GM12878 (cell line): ENCODE data around the gene UTP25. TPM values are rescaled to one million over a fixed set of nuclear protein-coding genes. Genes with fewer than 3 reads are reported as not detected.

ENCODE experiments used
- ATAC-seq: fragments of 200-7000 bp; cut with Tn5 transposase; 3 replicates; pipeline ENCODE4 v1.9.1; 2020; ENCODE audit warnings: mild to moderate bottlenecking, moderate library complexity
- BruUV-seq: library from RNA; stranded (reverse); fragments of 400-500 nt; replicated peaks from 2 replicates; lab custom pipeline; 2021; lab: Mats Ljungman, UMichigan
- CTCF ChIA-PET: fragments of 300-600 bp; sonication (Branson Sonifier 250); formaldehyde crosslinking; extraction: SDS; loops from one replicate; lab custom pipeline; 2021; ENCODE audit warnings: inconsistent platforms; lab: Yijun Ruan, JAX
- POLR2A ChIA-PET: fragments of 350-600 bp; formaldehyde crosslinking; extraction: SDS; loops from one replicate; lab custom pipeline; 2021; ENCODE audit warnings: inconsistent platforms; lab: Charles Lee
- RAD21 ChIA-PET: fragments of 300-600 bp; sonication (Branson Sonifier 250); formaldehyde crosslinking; loops from one replicate; lab custom pipeline; 2023; ENCODE audit warnings: antibody characterized with exemption; ENCODE audit not compliant: unreplicated experiment; lab: Charles Lee
- SMC1A ChIA-PET: fragments of 300-600 bp; sonication (Branson Sonifier 250); formaldehyde crosslinking; loops from one replicate; lab custom pipeline; 2023; ENCODE audit not compliant: unreplicated experiment, uncharacterized antibody; lab: Charles Lee
- DNase-seq: peaks from one replicate; pipeline ENCODE4 v3.0.0-alpha.2; 2011; ENCODE audit warnings: low read depth, low spot score
- FAIRE-seq: peaks from 3 replicates; lab custom pipeline; 2011; peaks lifted over from hg19 to GRCh38; lab: Jason Lieb, UNC
- H2AFZ ChIP-seq: 2 replicates; pipeline ENCODE4 v1.6.0; 2011; ENCODE audit warnings: low read depth, low read length, control low read depth; ENCODE audit not compliant: control insufficient read depth
- H3K27ac ChIP-seq: 2 replicates; pipeline ENCODE4 v1.5.1; 2011; ENCODE audit warnings: control low read depth; ENCODE audit not compliant: control insufficient read depth, insufficient read depth
- H3K27me3 ChIP-seq, 2 experiments: replicated peaks in 1 of 2; 2 replicates each; pipeline versions ENCODE4 v1.6.0 to v1.6.1; 2011; ENCODE audit warnings: low read length in 1 of 2; ENCODE audit not compliant: control insufficient read depth in 2 of 2, insufficient read depth in 2 of 2
- H3K36me3 ChIP-seq, 2 experiments: 2 replicates each; pipeline ENCODE4 v1.5.1; 2011; ENCODE audit warnings: low read length in 1 of 2; ENCODE audit not compliant: control insufficient read depth in 2 of 2, insufficient read depth in 2 of 2
- H3K4me1 ChIP-seq: 2 replicates; pipeline ENCODE4 v1.6.1; 2011; ENCODE audit warnings: mild to moderate bottlenecking, low read length, moderate library complexity, mixed read lengths; ENCODE audit not compliant: control insufficient read depth, insufficient read depth
- H3K4me2 ChIP-seq: 2 replicates; pipeline ENCODE4 v1.6.0; 2011; ENCODE audit warnings: control low read depth; ENCODE audit not compliant: control insufficient read depth, insufficient read depth
- H3K4me3 ChIP-seq: fragments of 200-600 bp; sonication (generic); 2 replicates; pipeline ENCODE4 v1.5.1; 2016
- H3K79me2 ChIP-seq: 2 replicates; pipeline ENCODE4 v1.6.0; 2011; ENCODE audit warnings: low read length; ENCODE audit not compliant: control insufficient read depth, insufficient read depth
- H3K9ac ChIP-seq: 2 replicates; pipeline ENCODE4 v1.8.0; 2011; ENCODE audit warnings: low read length, control low read depth, mixed read lengths; ENCODE audit not compliant: control insufficient read depth, insufficient read depth
- H3K9me3 ChIP-seq: replicated peaks from 3 replicates; pipeline ENCODE4 v1.5.1; 2011; ENCODE audit warnings: mild to moderate bottlenecking, low read length; ENCODE audit not compliant: control insufficient read depth, insufficient read depth
- H4K20me1 ChIP-seq: 2 replicates; pipeline ENCODE4 v1.6.0; 2011; ENCODE audit not compliant: control insufficient read depth, insufficient read depth
- CEBPB ChIP-seq, 2 experiments: fragments of 150-350 bp in 1 of 2; IDR thresholded peaks; 2 replicates each; pipeline ENCODE4 v1.6.1; 2012 to 2014; ENCODE audit warnings: low read depth in 2 of 2, low read length in 2 of 2, borderline replicate concordance in 1 of 2, inconsistent platforms in 1 of 2
- GATAD2B ChIP-seq: fragments of 450-650 bp; conservative IDR thresholded peaks from 2 replicates; pipeline ENCODE4 v1.6.1; 2017; ENCODE audit warnings: low read depth, mild to moderate bottlenecking, moderate library complexity
- RAD21 ChIP-seq: IDR thresholded peaks from 2 replicates; pipeline ENCODE4 v1.6.1; 2011; ENCODE audit warnings: mild to moderate bottlenecking, low read depth, low read length, moderate library complexity; ENCODE audit not compliant: insufficient read depth
- SMAD5 ChIP-seq: IDR thresholded peaks from 2 replicates; pipeline ENCODE4 v1.6.1; 2016; ENCODE audit warnings: antibody characterized with exemption, low read depth
- SREBF2 ChIP-seq: IDR thresholded peaks from 2 replicates; pipeline ENCODE4 v1.6.1; 2012; ENCODE audit warnings: mild to moderate bottlenecking, low read length
- ZNF24 ChIP-seq: fragments of 450-650 bp; IDR thresholded peaks from 2 replicates; pipeline ENCODE4 v1.6.1; 2017; ENCODE audit warnings: antibody characterized with exemption, mild to moderate bottlenecking
- WGBS: methylation state at CpG from one replicate; pipeline ENCODE4 v1.1.6; 2016; ENCODE audit warnings: low lambda C conversion rate; ENCODE audit not compliant: insufficient replicate concordance, insufficient coverage; ENCODE audit errors: missing lambda C conversion rate; 5-methylcytosine and 5-hydroxymethylcytosine counted together
- in situ Hi-C: fragments of 300-500 bp; cut with MboI; formaldehyde crosslinking; loops from 9 replicates; pipeline ENCODE4 v1.14.3; 2018; ENCODE audit warnings: mixed read lengths
- intact Hi-C: fragments of 100-400 bp; cut with micrococcal nuclease; formaldehyde crosslinking; loops from one replicate; pipeline ENCODE4 v1.14.2; 2022; ENCODE audit not compliant: unreplicated experiment
- polyA plus RNA-seq, 11 experiments: library from polyadenylated mRNA; depleted of rRNA in 4 of 11; unstranded in 6 of 11; stranded (reverse) in 5 of 11; fragments of >200 nt; fragmentation: Nextera tagmentation in 4 of 11; fragmentation: Illumina TruSeq in 1 of 11; extraction: Ambion mirVana in 4 of 11; extraction: Trizol in 1 of 11; gene quantifications; 1 replicate in 1 of 11; 2 replicates in 10 of 11; pipeline versions ENCODE4 v1.2.1 to v1.2.3, GENCODE V29; 2011 to 2016; ENCODE audit warnings: inconsistent platforms in 2 of 11, missing spikeins in 2 of 11, low read depth in 1 of 11
- total RNA-seq, 4 experiments: library from RNA; depleted of rRNA in 3 of 4; stranded (reverse); fragments of >200 nt in 3 of 4; fragmentation: Illumina TruSeq in 1 of 4; extraction: Trizol in 1 of 4; gene quantifications; 2 replicates each; pipeline versions ENCODE4 v1.2.1 to v1.2.3, GENCODE V29; 2013 to 2021
- TF ChIP-seq, protein P1 (sequence below), 3 experiments: IDR thresholded peaks in 2 of 3; conservative IDR thresholded peaks in 1 of 3; 2 replicates each; pipeline ENCODE4 v1.5.1; 2011; ENCODE audit warnings: low read depth in 3 of 3, low read length in 3 of 3, mild to moderate bottlenecking in 3 of 3, control low read depth in 2 of 3, moderate library complexity in 2 of 3, inconsistent platforms in 1 of 3, mixed read lengths in 1 of 3; ENCODE audit not compliant: control insufficient read depth in 2 of 3, insufficient read depth in 1 of 3; ENCODE audit errors: extremely low read depth in 1 of 3

The UTP25 gene
- total and polyA plus RNA-seq, 10 of the 15 experiments (the other 5 are each of a cell fraction or from before 2014, with no cell fraction given) = 3.0 to 13.3 (median 8.5) TPM

DNA sequence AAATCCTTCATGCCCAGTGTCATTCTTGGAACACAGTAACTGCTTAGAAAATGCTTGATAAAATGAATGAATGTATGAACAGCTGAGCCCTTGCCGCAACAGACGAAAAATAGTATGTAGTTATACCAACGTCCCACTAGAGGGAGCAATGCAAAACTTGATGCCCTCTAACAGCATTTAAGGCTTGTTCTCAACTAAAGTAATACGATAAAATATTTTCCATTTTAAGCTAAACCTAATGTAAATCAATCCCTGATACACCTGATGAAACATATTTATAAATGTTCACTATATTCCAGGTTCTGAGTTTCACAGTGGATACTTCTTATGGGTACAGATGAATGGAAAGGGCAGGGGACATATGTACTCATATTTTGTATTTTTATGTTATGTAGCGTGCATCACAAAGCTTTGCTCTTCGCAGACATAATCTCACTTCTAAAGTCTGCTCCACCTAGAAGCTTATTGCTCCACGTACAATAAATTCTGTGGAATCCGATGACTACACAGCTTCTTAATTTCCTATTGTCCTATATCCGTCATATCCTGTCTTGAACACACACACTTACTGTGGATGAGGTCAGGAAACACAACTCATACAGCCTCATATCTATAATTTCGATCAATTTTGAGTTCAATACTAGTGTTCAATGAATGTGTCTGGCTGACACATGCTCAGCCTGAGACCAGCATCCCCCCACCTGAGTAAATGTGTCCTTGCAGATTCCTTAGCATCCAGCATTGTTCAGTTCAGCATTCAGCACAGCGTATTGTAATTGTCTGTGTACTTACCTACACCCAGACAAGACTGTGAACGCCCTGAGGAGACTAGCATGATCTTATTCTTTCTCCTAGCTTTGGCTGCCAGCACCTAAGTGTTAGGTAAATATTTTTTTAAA, 4.4 kb upstream of the UTP25 start:
- TF ChIP-seq ZNF24 (peak; percentile 78; the same call in 1 of the 2 replicates), SMAD5 (no peak), SREBF2 (no peak), CEBPB (IDR thresholded peaks at IDR 0.05; ENCODE audit: borderline replicate concordance in 1 of 2, low read depth in 2 of 2, low read length in 2 of 2) (no peak), RAD21 (peak; percentile 28; the same call in 1 of the 2 replicates), GATAD2B (no peak)
- TF ChIP-seq, protein P1, sequence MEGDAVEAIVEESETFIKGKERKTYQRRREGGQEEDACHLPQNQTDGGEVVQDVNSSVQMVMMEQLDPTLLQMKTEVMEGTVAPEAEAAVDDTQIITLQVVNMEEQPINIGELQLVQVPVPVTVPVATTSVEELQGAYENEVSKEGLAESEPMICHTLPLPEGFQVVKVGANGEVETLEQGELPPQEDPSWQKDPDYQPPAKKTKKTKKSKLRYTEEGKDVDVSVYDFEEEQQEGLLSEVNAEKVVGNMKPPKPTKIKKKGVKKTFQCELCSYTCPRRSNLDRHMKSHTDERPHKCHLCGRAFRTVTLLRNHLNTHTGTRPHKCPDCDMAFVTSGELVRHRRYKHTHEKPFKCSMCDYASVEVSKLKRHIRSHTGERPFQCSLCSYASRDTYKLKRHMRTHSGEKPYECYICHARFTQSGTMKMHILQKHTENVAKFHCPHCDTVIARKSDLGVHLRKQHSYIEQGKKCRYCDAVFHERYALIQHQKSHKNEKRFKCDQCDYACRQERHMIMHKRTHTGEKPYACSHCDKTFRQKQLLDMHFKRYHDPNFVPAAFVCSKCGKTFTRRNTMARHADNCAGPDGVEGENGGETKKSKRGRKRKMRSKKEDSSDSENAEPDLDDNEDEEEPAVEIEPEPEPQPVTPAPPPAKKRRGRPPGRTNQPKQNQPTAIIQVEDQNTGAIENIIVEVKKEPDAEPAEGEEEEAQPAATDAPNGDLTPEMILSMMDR (IDR thresholded peaks at IDR 0.05 in 2 of 3, conservative IDR thresholded peaks at IDR 0.05 in 1 of 3; ENCODE audit: control insufficient read depth in 2 of 3, extremely low read depth in 1 of 3, insufficient read depth in 1 of 3, low read depth in 3 of 3, low read length in 3 of 3) = peak; percentile 63 to 81 (median 75)
- Histone ChIP-seq H3K79me2 (peaks cover 5% of the 10 kb centered on the region), H3K9me3 (no peaks in the 10 kb centered on the region), H2AFZ (no peak overlapping the region), H3K4me2 (no peak overlapping the region), H3K27ac (no peak overlapping the region), H3K4me3 (no peak overlapping the region), H4K20me1 (no peaks in the 10 kb centered on the region), H3K27me3 (no peaks in the 10 kb centered on the region; a peak in 1 of 4 replicates), H3K4me1 (no peaks in the 10 kb centered on the region), H3K36me3 (no peaks in the 10 kb centered on the region), H3K9ac (no peak overlapping the region)
- SMC1A ChIA-PET = interaction anchor here (0.7 to 5.0 kb wide), 19 partner anchors 11 to 74 kb away, joined by 3 to 49 read pairs (median 4); partner anchors contain the start of genes C1orf74 and TRAF3IP3
- intact Hi-C loops = loop anchor here (10.0 kb wide), 1 partner anchor 249 kb away; no protein-coding TSS in a partner anchor
- no TSS peak for BruUV-seq
- RAD21 ChIA-PET = interaction anchor here (0.7 to 2.0 kb wide), 12 partner anchors 8 to 254 kb away, joined by 3 to 11 read pairs (median 4); partner anchors contain the start of gene TRAF3IP3
- CTCF ChIA-PET = interaction anchor here (0.5 to 7.4 kb wide), 37 partner anchors 9 to 1700 kb away, joined by 3 to 78 read pairs (median 5); partner anchors contain the start of genes C1orf74, G0S2, IRF6 and TRAF3IP3
- WGBS = 20% methylated on average over 12 of the region's 12 CpGs
- FAIRE-seq (peak; percentile 83), ATAC-seq (peak; percentile 61), DNase-seq (no peak)
- POLR2A ChIA-PET = interaction anchor here (0.7 to 1.5 kb wide), 4 partner anchors 9 to 54 kb away, joined by 3 to 5 read pairs (median 4); partner anchors contain the start of gene C1orf74
- in situ Hi-C loops = no loop called here
